ENCODE results near the gene CRYAA.
"Not testable (repeated sequence)": the region's sequence is repeated elsewhere in the genome, so short reads cannot be mapped to it uniquely, and the experiment has no call there.

The CRYAA gene, protein sequence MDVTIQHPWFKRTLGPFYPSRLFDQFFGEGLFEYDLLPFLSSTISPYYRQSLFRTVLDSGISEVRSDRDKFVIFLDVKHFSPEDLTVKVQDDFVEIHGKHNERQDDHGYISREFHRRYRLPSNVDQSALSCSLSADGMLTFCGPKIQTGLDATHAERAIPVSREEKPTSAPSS

DNA sequence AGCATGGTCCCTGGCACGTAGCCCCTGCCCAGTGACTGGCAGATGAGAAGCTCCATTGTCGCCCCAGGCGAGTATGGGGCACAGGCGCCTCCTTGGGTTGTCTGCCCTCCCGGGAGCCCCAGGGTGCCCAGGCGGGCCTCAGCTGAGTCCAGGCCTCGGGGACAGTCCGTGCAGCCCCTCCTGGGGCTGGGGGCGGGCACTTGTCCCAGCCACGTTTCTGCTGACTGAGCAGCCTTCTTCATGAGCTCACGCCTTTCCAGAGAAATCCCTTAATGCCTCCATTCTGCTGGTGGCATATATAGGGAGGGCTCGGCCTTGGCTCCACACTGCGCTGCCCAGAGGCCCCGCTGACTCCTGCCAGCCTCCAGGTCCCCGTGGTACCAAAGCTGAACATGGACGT, at the start of gene CRYAA:
Gene CRYAA (plus strand): TSS at position 301 of the 400 bp plus-strand sequence. CDS start 92 bp downstream, at position 393.
- DNase-seq (ENCODE audit: low read depth); H3K4me3 ChIP-seq (ENCODE audit: low read depth, low read length): not testable (repeated sequence)

DNA sequence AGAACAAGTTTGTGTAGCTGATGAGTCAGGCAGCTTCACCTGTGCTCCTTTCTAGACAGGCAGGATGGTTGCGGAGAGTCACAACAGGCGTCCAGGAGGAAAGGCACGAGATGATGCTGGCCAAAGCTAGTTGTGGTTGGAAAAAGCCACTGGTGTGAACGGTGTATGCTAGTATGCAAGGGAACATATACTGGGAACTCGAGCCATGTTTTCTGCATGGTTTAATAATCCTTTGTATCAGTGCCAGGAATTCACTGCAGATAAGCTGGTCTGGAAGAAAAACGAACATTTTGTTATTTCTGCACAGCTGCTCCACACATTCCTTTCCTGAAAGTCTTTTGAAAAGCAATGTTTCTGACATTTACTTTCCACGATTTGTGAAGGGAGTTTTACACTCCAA, 38.7 kb upstream of the CRYAA start:
- not testable (repeated sequence) for DNase-seq (ENCODE audit: low read depth); H3K4me3 ChIP-seq (ENCODE audit: low read depth, low read length)

DNA sequence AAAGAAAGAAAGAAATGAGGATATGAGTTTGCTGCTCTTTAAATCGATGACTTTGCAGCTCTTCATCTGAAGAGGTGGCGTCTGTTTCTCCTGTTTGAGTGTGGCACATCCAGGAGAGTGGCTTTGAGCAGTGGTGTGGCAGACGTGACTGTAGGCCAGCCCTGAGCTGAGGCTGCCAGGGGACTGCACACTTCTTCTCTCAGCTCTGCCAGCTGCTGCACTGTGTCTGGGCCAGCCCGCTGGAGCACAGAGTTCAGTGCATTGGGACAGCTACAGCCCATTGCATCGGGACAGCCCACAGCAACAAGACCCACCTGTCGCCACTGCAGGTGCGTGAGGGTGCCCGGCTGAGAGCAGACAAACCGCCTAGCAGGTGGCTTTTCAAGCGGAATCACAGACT, 34.3 kb upstream of the CRYAA start:
- not testable (repeated sequence) for H3K4me3 ChIP-seq (ENCODE audit: low read depth, low read length); DNase-seq (ENCODE audit: low read depth)

GRCh38 chr21:43138944-43139343, 29.9 kb upstream of the CRYAA start:
- not testable (repeated sequence) for DNase-seq (ENCODE audit: low read depth); H3K4me3 ChIP-seq (ENCODE audit: low read depth, low read length)

DNA sequence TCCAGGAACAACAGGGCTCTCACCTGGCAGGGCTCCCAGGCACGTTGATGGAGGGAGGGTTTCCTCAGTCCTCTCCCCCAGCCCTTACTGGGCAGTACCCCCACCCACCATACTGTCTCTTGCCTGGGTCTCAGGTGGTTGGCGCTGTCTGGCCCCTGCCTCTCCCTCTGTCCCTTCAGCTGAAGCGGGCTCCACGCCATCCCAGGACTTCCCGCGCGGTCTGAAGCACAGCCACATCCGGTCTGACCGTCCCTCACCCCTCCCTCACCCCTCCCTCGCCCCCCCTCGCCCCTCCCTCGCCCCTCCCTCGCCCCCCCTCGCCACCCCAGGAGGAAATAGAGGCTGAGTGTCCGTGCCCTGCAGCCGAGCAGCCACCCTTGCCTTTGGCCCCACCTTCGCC, 27.4 kb upstream of the CRYAA start:
- not testable (repeated sequence) for DNase-seq (ENCODE audit: low read depth); H3K4me3 ChIP-seq (ENCODE audit: low read depth, low read length)

- not testable (repeated sequence) for DNase-seq (ENCODE audit: low read depth)
Measured at GRCh38 chr21:43146637-43147036, 22.2 kb upstream of the CRYAA start.

DNA sequence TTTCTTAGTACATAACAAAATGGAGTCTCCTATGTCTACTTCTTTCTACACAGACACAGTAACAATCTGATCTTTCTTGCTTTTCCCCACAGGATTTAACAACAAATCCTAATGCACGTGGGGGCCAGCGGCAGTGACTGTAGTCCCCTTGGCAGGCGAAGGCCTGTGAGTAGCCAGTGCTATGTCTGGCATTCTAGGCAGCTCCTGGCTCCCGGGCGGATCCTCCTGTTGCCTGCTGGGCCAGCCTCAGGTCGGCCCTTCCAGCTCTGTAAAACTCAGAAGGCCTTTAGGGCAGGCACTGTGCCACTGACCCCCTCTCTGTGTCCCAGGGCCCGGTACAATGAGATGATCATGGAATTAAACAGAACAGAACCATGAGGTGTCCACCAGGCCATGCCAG, 20.8 kb upstream of the CRYAA start:
- H3K4me3 ChIP-seq (ENCODE audit: low read depth, low read length); DNase-seq (ENCODE audit: low read depth): not testable (repeated sequence)

More at GRCh38 chr21:43146637-43147036, 22.2 kb upstream of the CRYAA start:
- not testable (repeated sequence) for H3K4me3 ChIP-seq (ENCODE audit: low read depth, low read length)

DNA sequence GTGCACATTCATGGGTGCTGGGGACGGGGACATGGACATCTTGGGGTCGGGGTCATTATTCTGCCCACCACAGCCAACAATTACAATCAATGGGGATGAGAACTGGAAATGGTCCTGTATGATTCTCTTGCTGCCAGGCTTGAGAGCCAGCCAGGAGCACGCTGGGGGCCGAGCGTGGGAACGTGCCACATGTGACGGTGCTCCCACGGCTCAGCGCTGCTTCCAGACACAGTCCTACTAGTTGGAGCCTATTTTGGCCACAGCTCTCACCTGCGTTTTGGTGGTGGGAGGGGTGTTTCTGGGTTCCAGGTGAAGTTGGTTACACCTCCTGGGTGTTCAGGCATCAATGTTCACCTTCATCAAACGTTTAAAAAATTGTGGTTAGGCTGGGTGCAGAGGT, 19.5 kb upstream of the CRYAA start:
- DNase-seq (ENCODE audit: low read depth); H3K4me3 ChIP-seq (ENCODE audit: low read depth, low read length): not testable (repeated sequence)

DNA sequence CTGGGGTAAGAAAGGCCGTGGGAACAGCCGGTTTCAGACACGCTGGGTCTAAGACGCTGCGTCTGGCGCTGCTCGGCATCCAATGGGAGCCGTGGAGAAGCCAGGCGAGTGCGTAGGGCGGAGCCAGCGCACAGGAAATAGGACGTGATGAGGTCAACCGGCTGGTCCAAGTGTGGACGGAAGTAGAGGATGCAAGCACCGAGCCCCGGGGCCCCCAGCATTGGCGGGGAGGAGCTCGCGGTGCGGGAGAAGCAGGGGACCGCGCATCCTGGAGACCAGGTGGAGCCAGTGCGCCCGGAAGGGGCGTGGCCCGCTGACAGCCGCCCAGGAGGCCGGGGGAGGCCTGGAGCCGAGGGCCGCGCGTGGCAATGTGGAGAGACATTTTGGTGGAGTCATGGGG, 15.2 kb upstream of the CRYAA start:
- H3K4me3 ChIP-seq (ENCODE audit: low read depth, low read length); DNase-seq (ENCODE audit: low read depth): not testable (repeated sequence)

DNA sequence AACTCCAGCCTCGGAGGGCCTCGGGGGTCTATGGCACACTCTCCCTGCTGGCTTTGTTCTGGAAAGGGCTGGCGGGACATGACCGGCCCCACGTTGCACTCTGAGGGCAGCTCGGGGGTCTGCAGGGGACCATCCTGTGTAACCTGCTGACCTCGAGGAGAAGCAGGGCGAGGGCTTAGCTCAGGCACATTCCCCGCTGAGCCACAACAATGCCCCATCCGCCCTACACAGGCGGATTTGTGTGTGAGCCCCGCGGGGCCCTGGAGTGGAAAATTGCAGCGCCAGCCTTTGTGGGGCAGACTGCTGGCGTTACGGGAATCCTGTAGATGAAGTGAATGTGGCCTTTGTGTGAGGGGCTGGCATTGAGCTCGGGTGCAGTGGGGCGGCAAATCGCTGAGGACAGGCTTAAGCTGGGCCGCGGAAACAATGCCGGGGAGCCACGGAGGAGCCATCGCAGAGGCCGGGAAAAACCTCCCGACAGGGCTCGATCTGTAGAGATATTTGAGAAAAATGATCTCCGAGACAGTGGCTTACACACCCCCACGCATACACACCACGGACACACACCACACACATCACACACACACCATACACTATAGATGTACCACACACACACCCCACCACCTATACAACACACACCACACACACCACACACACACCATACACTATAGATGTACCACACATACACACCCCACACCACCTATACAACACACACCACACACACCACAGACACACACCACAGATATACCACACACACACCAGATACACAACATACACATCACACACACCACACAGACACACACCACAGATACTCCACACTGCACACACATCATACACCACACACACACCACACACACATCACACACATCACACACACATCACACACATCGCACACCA, 9.3 kb upstream of the CRYAA start:
- not testable (repeated sequence) for H3K4me3 ChIP-seq (ENCODE audit: low read depth, low read length); DNase-seq (ENCODE audit: low read depth)

DNA sequence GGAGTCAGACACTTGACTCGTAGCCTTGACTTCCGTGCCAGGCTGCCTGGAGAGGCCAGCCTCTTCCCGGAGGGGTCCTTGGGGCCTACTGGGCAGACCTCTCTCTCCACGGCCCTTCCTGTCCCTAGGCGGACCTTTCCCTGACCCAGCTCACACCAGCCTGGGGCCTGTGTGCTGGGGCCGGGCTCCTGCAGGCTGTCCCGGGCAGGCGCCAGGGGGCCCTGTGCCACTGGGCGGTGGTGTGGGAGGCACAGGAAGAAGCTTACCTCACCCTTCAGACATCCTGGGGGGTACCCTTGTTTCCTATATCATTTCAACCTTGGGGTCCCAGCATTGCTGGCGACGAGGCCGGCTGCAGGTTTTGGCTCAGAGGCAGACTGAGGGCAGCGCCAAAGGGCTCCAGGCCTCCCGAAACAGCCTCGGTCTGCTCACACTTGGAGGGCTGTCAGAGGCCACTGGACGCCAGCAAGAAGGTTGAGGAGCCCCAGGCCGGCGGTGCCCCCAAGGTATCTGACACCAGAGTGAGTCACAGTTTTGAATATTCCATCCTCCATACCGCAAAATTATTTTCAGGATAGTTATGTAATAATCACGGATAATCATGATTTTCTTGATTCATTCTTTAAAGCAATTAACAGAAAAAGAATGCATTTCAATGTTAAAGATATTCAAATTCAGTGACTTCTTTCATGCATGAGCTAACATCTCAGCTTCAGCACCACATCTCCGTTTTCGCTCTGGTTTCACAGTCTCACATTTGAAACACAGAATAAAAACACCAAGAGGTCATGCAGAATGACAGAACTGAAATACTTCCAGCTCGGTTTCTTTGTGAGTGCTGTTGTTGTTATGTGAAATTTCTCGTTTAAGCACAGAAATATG, 6.7 kb upstream of the CRYAA start:
- not testable (repeated sequence) for H3K4me3 ChIP-seq (ENCODE audit: low read depth, low read length); DNase-seq (ENCODE audit: low read depth)

GRCh38 chr21:43162708-43163205, 6.1 kb upstream of the CRYAA start:
- not testable (repeated sequence) for DNase-seq (ENCODE audit: low read depth); H3K4me3 ChIP-seq (ENCODE audit: low read depth, low read length)

GRCh38 chr21:43164823-43165222, 4.0 kb upstream of the CRYAA start:
- not testable (repeated sequence) for H3K4me3 ChIP-seq (ENCODE audit: low read depth, low read length); DNase-seq (ENCODE audit: low read depth)

- DNase-seq (ENCODE audit: low read depth), result not testable (repeated sequence)
Measured at GRCh38 chr21:43165734-43166133, 3.1 kb upstream of the CRYAA start.

DNA sequence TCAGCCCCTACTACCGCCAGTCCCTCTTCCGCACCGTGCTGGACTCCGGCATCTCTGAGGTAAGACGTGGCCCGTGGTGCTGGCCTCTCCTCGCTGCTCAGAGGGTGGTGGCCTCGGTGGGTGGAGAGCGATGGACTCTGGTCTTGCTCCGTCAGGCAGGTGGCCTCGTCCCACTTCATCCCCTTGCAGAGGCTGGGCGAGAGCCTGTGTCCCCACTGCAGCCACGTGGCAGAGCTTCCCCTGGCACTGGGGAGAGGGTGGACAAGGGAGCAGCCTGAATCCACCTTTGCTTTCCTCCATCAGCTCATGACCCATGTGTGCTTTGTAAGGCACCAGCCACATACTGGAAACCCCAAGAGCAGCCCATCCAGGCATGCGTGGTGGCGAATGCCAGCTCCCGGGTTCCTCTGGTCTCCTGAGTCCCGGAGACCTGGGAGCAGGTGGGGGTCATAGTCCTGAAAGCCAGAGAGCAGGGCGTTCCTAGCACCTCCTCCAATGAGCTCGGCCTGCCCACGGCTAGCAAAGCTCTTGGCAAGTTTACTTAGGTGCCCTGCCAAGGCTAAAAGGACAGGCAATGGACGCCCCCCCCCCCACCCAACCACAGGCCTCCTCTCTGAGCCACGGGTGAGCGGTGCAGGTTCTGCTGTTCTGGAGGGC, 550 bp downstream of the CRYAA start:
- DNase-seq (ENCODE audit: low read depth); H3K4me3 ChIP-seq (ENCODE audit: low read depth, low read length): not testable (repeated sequence)

More at GRCh38 chr21:43165734-43166133, 3.1 kb upstream of the CRYAA start:
- not testable (repeated sequence) for H3K4me3 ChIP-seq (ENCODE audit: low read depth, low read length)

GRCh38 chr21:43169891-43170290, 1.1 kb downstream of the CRYAA start:
- DNase-seq (ENCODE audit: low read depth); H3K4me3 ChIP-seq (ENCODE audit: low read depth, low read length): not testable (repeated sequence)

- not testable (repeated sequence) for DNase-seq (ENCODE audit: low read depth); H3K4me3 ChIP-seq (ENCODE audit: low read depth, low read length)
Measured at GRCh38 chr21:43172812-43173211, 4.0 kb downstream of the CRYAA start.

- H3K4me3 ChIP-seq (ENCODE audit: low read depth, low read length); DNase-seq (ENCODE audit: low read depth): not testable (repeated sequence)
Measured at GRCh38 chr21:43173438-43173837, 4.6 kb downstream of the CRYAA start.

GRCh38 chr21:43173930-43174329, 5.1 kb downstream of the CRYAA start:
- DNase-seq (ENCODE audit: low read depth); H3K4me3 ChIP-seq (ENCODE audit: low read depth, low read length): not testable (repeated sequence)
